HCT116 (cell line): ENCODE results near the gene GNPTAB. TPM values are rescaled to one million over a fixed set of nuclear protein-coding genes. Genes with fewer than 3 reads are reported as not detected.

ENCODE experiments used
- ATAC-seq: fragments of 200-7000 bp; cut with Tn5 transposase; 2 replicates; pipeline ENCODE4 v1.9.1; 2020; ENCODE audit warnings: mild to moderate bottlenecking, moderate library complexity
- BruUV-seq: library from RNA; stranded (reverse); fragments of 400-500 nt; replicated peaks from 2 replicates; lab custom pipeline; 2021; lab: Mats Ljungman, UMichigan
- CTCF ChIA-PET: fragments of 300-600 bp; sonication (Branson Sonifier 250); formaldehyde crosslinking; loops from one replicate; lab custom pipeline; 2021; ENCODE audit warnings: antibody characterized with exemption; lab: Charles Lee
- POLR2A ChIA-PET: fragments of 300-600, 350-600 bp; sonication (Branson Sonifier 250); formaldehyde crosslinking; loops from one replicate; lab custom pipeline; 2021; ENCODE audit warnings: antibody characterized with exemption; lab: Charles Lee
- RAD21 ChIA-PET, 2 experiments: fragments of 300-600 bp; sonication (Branson Sonifier 250); formaldehyde crosslinking; loops; one replicate each; lab custom pipeline; 2023; ENCODE audit warnings: low total read pairs in 2 of 2; ENCODE audit not compliant: uncharacterized antibody in 2 of 2, unreplicated experiment in 2 of 2, low non-redundant PET in 1 of 2; lab: Charles Lee
- DNase-seq: peaks from one replicate; pipeline ENCODE4 v3.0.0-alpha.2; 2010; ENCODE audit warnings: low read depth, low spot score
- H2AFZ ChIP-seq: fragments of 200-600 bp; shearing (Covaris generic), sonication (generic); 2 replicates; pipeline ENCODE4 v1.6.1; 2017; ENCODE audit warnings: low read depth, mixed run types, mixed read lengths, antibody characterized with exemption, low read length; ENCODE audit not compliant: poor library complexity, severe bottlenecking
- H3K27ac ChIP-seq: 2 replicates; pipeline ENCODE4 v1.5.1; 2012; ENCODE audit warnings: low read depth, low read length
- H3K27me3 ChIP-seq: fragments of 200-600 bp; sonication (generic); 2 replicates; pipeline ENCODE4 v1.6.1; 2016; ENCODE audit warnings: mixed run types, low read length, mixed read lengths; ENCODE audit not compliant: insufficient read depth
- H3K36me3 ChIP-seq, 2 experiments: fragments of 200-500 bp in 1 of 2; fragments of 200-600 bp in 1 of 2; sonication (Bioruptor generic) in 1 of 2; sonication (generic) in 1 of 2; 2 replicates each; pipeline versions ENCODE4 v1.5.1 to v1.6.1; 2014 to 2016; ENCODE audit warnings: low read length in 2 of 2, inconsistent platforms in 1 of 2, mixed read lengths in 1 of 2, mixed run types in 1 of 2; ENCODE audit not compliant: insufficient read depth in 2 of 2, control insufficient read depth in 1 of 2
- H3K4me1 ChIP-seq, 2 experiments: fragments of 200-600 bp in 1 of 2; sonication (generic) in 1 of 2; 2 replicates each; pipeline versions ENCODE4 v1.5.1 to v1.6.1; 2012 to 2017; ENCODE audit warnings: low read length in 2 of 2, inconsistent platforms in 1 of 2, mild to moderate bottlenecking in 1 of 2, mixed read lengths in 1 of 2, mixed run types in 1 of 2, moderate library complexity in 1 of 2; ENCODE audit not compliant: insufficient read depth in 2 of 2, control insufficient read depth in 1 of 2
- H3K4me2 ChIP-seq: fragments of 200-600 bp; sonication (generic); 2 replicates; pipeline ENCODE4 v1.6.1; 2017; ENCODE audit warnings: mixed run types, low read length, mixed read lengths
- H3K4me3 ChIP-seq, 2 experiments: fragments of 200-600 bp in 1 of 2; sonication (generic) in 1 of 2; replicated peaks in 1 of 2; 2 replicates each; pipeline ENCODE4 v1.5.1; 2011 to 2016; ENCODE audit warnings: low read length in 2 of 2, control low read depth in 1 of 2, low read depth in 1 of 2, mild to moderate bottlenecking in 1 of 2, mixed read lengths in 1 of 2, mixed run types in 1 of 2
- H3K79me2 ChIP-seq: fragments of 200-600 bp; sonication (generic); 2 replicates; pipeline ENCODE4 v1.6.1; 2017; ENCODE audit warnings: mild to moderate bottlenecking, mixed run types, low read length, moderate library complexity, mixed read lengths; ENCODE audit not compliant: insufficient read depth
- H3K9ac ChIP-seq: fragments of 200-600 bp; sonication (generic); 2 replicates; pipeline ENCODE4 v1.6.1; 2016; ENCODE audit warnings: low read length, mixed read lengths
- H3K9me2 ChIP-seq: fragments of 200-600 bp; sonication (generic), shearing (Covaris generic); 2 replicates; pipeline ENCODE4 v1.6.1; 2017; ENCODE audit warnings: mixed run types, mild to moderate bottlenecking, moderate library complexity; ENCODE audit not compliant: insufficient read depth
- H3K9me3 ChIP-seq, 2 experiments: fragments of 200-500 bp in 1 of 2; fragments of 200-600 bp in 1 of 2; sonication (Bioruptor generic) in 1 of 2; sonication (generic) in 1 of 2; 2 replicates each; pipeline ENCODE4 v1.6.1; 2014 to 2017; ENCODE audit warnings: low read length in 2 of 2, mixed read lengths in 2 of 2, inconsistent platforms in 1 of 2, low read depth in 1 of 2, mild to moderate bottlenecking in 1 of 2, mixed run types in 1 of 2, moderate library complexity in 1 of 2; ENCODE audit not compliant: control insufficient read depth in 1 of 2, insufficient read depth in 1 of 2
- H4K20me1 ChIP-seq: fragments of 200-600 bp; sonication (generic), shearing (Covaris generic); 2 replicates; pipeline ENCODE4 v1.6.1; 2017; ENCODE audit warnings: mixed run types, mild to moderate bottlenecking, moderate library complexity; ENCODE audit not compliant: insufficient read depth
- CBX3 ChIP-seq: IDR thresholded peaks from 2 replicates; pipeline ENCODE4 v1.6.1; 2012; ENCODE audit warnings: low read depth
- CTCF ChIP-seq, 3 experiments: fragments of 200-600 bp in 1 of 3; sonication (generic) in 1 of 3; IDR thresholded peaks in 2 of 3; conservative IDR thresholded peaks in 1 of 3; 2 replicates each; pipeline ENCODE4 v1.5.1; 2012 to 2017; ENCODE audit warnings: low read depth in 2 of 3, low read length in 2 of 3, antibody characterized with exemption in 1 of 3, borderline replicate concordance in 1 of 3, control low read depth in 1 of 3, mild to moderate bottlenecking in 1 of 3, mixed read lengths in 1 of 3, mixed run types in 1 of 3, moderate library complexity in 1 of 3; ENCODE audit not compliant: insufficient read depth in 1 of 3
- EGR1 ChIP-seq: IDR thresholded peaks from 2 replicates; pipeline ENCODE4 v1.6.1; 2012; ENCODE audit warnings: low read depth
- ELF1 ChIP-seq: IDR thresholded peaks from 2 replicates; pipeline ENCODE4 v1.6.1; 2012; ENCODE audit warnings: low read depth, borderline replicate concordance
- EZH2 ChIP-seq: fragments of 200-600 bp; sonication (generic); IDR thresholded peaks from 2 replicates; pipeline ENCODE4 v1.6.1; 2017; ENCODE audit warnings: antibody characterized with exemption, mixed run types
- EZH2phosphoT487 ChIP-seq: fragments of 200-600 bp; IDR thresholded peaks from 2 replicates; pipeline ENCODE4 v1.6.1; 2018; ENCODE audit warnings: antibody characterized with exemption, borderline replicate concordance
- FOSL1 ChIP-seq: IDR thresholded peaks from 2 replicates; pipeline ENCODE4 v1.6.1; 2012; ENCODE audit warnings: low read depth
- JUND ChIP-seq: IDR thresholded peaks from 2 replicates; pipeline ENCODE4 v1.6.1; 2012
- MAX ChIP-seq: IDR thresholded peaks from 2 replicates; pipeline ENCODE4 v1.6.1; 2012
- POLR2A ChIP-seq: IDR thresholded peaks from 2 replicates; pipeline ENCODE4 v1.7.0; 2011; ENCODE audit warnings: borderline replicate concordance; ENCODE audit not compliant: insufficient read depth, insufficient read length; ENCODE audit errors: extremely low read depth
- POLR2AphosphoS5 ChIP-seq: IDR thresholded peaks from 2 replicates; pipeline ENCODE4 v1.6.1; 2011; ENCODE audit warnings: mild to moderate bottlenecking, low read depth, low read length, moderate library complexity
- RAD21 ChIP-seq: IDR thresholded peaks from 2 replicates; pipeline ENCODE4 v1.6.1; 2012; ENCODE audit warnings: low read depth, mild to moderate bottlenecking
- REST ChIP-seq: IDR thresholded peaks from 2 replicates; pipeline ENCODE4 v1.6.1; 2012; ENCODE audit warnings: low read depth
- SIN3A ChIP-seq: IDR thresholded peaks from 2 replicates; pipeline ENCODE4 v1.6.1; 2012; ENCODE audit warnings: low read depth
- SP1 ChIP-seq: IDR thresholded peaks from 2 replicates; pipeline ENCODE4 v1.6.1; 2012; ENCODE audit warnings: low read depth
- SRF ChIP-seq: IDR thresholded peaks from 2 replicates; pipeline ENCODE4 v1.6.1; 2012; ENCODE audit warnings: low read depth
- TCF7L2 ChIP-seq: IDR thresholded peaks from 2 replicates; pipeline ENCODE4 v1.7.0; 2011; ENCODE audit warnings: borderline replicate concordance, inconsistent platforms; ENCODE audit not compliant: insufficient read depth, insufficient read length; ENCODE audit errors: extremely low read depth
- YY1 ChIP-seq: IDR thresholded peaks from 2 replicates; pipeline ENCODE4 v1.6.1; 2011; ENCODE audit warnings: low read length, low read depth, moderate library complexity, mild to moderate bottlenecking; ENCODE audit not compliant: insufficient replicate concordance; ENCODE audit errors: extremely low read depth
- ZFX ChIP-seq: fragments of 450-650 bp; IDR thresholded peaks from 2 replicates; pipeline ENCODE4 v1.6.1; 2017
- ZNF274 ChIP-seq: fragments of 200-500 bp; sonication (Bioruptor generic); IDR thresholded peaks from 2 replicates; pipeline ENCODE4 v1.6.1; 2014; ENCODE audit warnings: mild to moderate bottlenecking, low read depth, low read length, inconsistent platforms
- intact Hi-C: fragments of 100-400 bp; cut with micrococcal nuclease; formaldehyde crosslinking; loops from 2 replicates; pipeline ENCODE4 v1.10.0; 2022
- total RNA-seq: library from RNA; stranded (reverse); gene quantifications from one replicate; pipeline ENCODE4 v1.2.1, GENCODE V29; 2021; ENCODE audit not compliant: unreplicated experiment

The GNPTAB gene
- total RNA-seq, 1 experiment from 2014 or later = 41.4 TPM

DNA sequence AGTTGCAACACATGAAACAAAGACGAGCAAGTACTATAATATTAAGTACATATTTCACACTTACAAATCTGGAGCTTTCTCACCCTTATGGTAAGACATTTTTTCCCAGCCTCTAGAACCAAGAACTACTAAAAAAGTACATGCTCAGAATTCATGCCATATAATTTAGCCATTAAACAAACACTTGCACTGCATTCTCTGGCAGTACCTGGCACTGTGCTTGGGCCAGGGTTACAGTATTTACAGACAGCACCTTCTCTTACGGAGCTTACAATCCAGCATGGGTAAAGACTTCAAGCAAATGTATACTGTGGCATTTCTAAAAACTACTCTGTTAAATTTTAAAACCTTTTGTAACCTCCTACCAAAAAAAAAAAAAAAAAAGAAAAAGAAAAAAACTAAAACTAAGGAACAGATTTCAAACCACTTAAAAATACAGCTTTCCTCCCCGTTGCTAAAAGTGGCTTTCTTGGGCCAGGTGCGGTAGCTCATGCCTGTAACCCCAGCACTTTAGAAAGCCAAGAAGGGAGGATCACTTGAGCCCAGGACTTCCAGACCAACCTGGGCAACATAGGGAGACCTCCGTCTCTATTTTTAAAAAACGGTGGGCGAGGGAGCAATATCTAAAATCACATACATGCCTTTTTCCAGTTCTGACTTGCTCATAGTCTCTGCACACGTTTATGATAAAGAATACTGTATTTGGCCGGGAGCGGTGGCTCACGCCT, 956 bp downstream of the GNPTAB start:
- Histone ChIP-seq H2AFZ (peak overlapping the region; percentile 49), H4K20me1 (no peaks in the 10 kb centered on the region)
- RAD21 ChIA-PET = interaction anchor here in 1 of 2 experiments (0.6 to 1.7 kb wide), 2 partner anchors 56 to 70 kb away, joined by 4 to 5 read pairs; no protein-coding TSS in a partner anchor
- intact Hi-C loops = loop anchor here (2.0 kb wide), 2 partner anchors 57 to 415 kb away; no protein-coding TSS in a partner anchor
- no peak for TF ChIP-seq CBX3
- TF ChIP-seq SRF = no peak
- no peak for TF ChIP-seq FOSL1
- TF ChIP-seq EGR1 = no peak
- no peak for TF ChIP-seq ZFX
- no peak for TF ChIP-seq CTCF (IDR thresholded peaks at IDR 0.05 in 2 of 3, conservative IDR thresholded peaks at IDR 0.05 in 1 of 3; ENCODE audit: borderline replicate concordance in 1 of 3, insufficient read depth in 1 of 3, low read depth in 2 of 3, low read length in 2 of 3)
- no peak for TF ChIP-seq SP1
- TF ChIP-seq SIN3A = no peak
- no peak for TF ChIP-seq JUND
- TF ChIP-seq REST = no peak
- TF ChIP-seq POLR2A = no peak
- no peak for TF ChIP-seq YY1
- no peak for TF ChIP-seq TCF7L2
- TF ChIP-seq RAD21 = no peak
- no peak for TF ChIP-seq EZH2
- TF ChIP-seq EZH2phosphoT487 = no peak
- no peak for TF ChIP-seq MAX
- TF ChIP-seq POLR2AphosphoS5 = no peak
- TF ChIP-seq ELF1 = no peak
- TF ChIP-seq ZNF274 = no peak
- TF ChIP-seq, all 23 proteins: peak for 0
- CTCF ChIA-PET = interaction anchor here (0.8 to 4.3 kb wide), 5 partner anchors 10 to 232 kb away, joined by 3 to 36 read pairs (median 7); no protein-coding TSS in a partner anchor
- Histone ChIP-seq H3K36me3 (no peaks in the 10 kb centered on the region), H3K9ac (peak overlapping the region; percentile 79), H3K9me3 (no peaks in the 10 kb centered on the region), H3K79me2 (peaks cover 32% of the 10 kb centered on the region), H3K27ac (peak overlapping the region; percentile 74), H3K4me2 (peak overlapping the region; percentile 88), H3K9me2 (no peaks in the 10 kb centered on the region), H3K4me3 (peak overlapping the region; percentile 73 to 84), H3K4me1 (peaks cover 5 to 9% of the 10 kb centered on the region in 2 experiments; a peak in 2 of 4 replicates), H3K27me3 (no peaks in the 10 kb centered on the region)
- no peak for DNase-seq
- ATAC-seq = no peak
- POLR2A ChIA-PET = interaction anchor here (0.9 kb wide), 1 partner anchor 26 kb away, joined by 3 read pairs; no protein-coding TSS in a partner anchor
- BruUV-seq = TSS peak; percentile 51
